ENCODE results near the gene FALEC.

DNA sequence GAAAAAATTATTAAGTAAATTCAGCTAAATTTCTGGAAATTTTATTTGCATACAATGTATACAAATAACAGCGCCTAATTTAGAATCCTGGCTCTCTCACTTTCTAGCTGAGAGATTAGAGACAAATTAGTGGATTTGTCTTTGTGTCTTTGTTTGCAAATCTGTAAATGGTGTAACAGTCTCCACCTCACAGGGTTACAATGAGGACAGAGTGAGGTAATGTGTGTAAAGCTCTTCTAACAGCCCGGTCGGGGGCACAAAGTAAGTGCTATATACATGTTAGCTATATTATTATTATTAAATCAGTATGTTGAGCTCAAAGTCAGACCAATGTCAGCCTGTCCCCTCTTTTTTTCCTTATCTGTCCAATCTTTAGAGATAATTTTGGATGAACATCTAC is 28.7 kb downstream of the FALEC start:
- no peak for TF ChIP-seq EZH2 (IDR thresholded peaks at IDR 0.05; ENCODE audit: borderline replicate concordance, low read depth, low read length, poor library complexity, severe bottlenecking)
- TF ChIP-seq, protein P1, sequence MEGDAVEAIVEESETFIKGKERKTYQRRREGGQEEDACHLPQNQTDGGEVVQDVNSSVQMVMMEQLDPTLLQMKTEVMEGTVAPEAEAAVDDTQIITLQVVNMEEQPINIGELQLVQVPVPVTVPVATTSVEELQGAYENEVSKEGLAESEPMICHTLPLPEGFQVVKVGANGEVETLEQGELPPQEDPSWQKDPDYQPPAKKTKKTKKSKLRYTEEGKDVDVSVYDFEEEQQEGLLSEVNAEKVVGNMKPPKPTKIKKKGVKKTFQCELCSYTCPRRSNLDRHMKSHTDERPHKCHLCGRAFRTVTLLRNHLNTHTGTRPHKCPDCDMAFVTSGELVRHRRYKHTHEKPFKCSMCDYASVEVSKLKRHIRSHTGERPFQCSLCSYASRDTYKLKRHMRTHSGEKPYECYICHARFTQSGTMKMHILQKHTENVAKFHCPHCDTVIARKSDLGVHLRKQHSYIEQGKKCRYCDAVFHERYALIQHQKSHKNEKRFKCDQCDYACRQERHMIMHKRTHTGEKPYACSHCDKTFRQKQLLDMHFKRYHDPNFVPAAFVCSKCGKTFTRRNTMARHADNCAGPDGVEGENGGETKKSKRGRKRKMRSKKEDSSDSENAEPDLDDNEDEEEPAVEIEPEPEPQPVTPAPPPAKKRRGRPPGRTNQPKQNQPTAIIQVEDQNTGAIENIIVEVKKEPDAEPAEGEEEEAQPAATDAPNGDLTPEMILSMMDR (conservative IDR thresholded peaks at IDR 0.05; ENCODE audit: low read depth, low read length) = no peak
